NCI-H2107 (cell line): ENCODE measurements around the gene PDE6A.
A peak's percentile ranks its signal among the peaks of the same experiment; 100 is the strongest.

Experiments
- DNase-seq: peaks from one replicate; lab custom pipeline; 2025; lab: John Stamatoyannopoulos, UW

PDE6A gene

DNA sequence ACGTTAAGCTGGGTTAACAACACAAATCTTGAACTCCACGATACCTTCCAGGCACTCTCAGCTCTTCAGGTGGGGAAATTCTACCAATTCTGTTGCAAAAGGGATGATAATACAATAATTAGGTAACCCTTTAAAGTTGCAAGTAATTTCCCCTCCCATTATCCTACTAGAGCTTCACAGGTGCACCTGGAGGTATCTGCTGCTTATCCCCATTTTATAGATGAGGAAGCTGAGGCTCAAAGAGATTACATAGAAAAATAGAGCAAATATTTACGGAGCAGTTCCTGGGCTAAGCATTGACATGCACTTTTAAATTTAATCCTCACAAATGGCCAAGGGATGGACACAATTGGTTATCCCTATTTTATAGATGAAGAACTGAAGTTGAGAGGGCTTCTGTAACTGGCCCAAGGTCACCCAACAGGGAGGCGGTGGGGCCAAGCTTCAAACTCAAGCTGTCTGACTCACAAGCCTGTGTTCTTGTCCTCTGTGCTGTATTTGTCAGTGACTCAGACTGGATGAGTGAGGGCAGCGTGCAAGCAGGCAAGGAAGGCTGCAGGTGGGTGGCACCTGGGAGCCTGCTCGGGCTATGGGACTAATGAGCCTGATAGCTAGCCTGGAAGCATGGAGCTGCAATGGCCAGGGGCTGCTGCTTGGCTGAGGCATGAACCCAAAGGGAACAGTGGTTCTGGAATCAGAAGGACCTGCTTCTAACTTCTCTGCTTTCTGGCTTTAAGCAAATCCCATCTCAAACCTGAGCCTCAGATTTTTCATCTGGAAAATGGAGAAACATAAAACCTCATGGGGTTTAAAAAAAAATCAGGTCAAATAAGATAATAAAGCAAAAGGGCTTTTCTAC is 105.5 kb downstream of the PDE6A start:
- DNase-seq = no peak

DNA sequence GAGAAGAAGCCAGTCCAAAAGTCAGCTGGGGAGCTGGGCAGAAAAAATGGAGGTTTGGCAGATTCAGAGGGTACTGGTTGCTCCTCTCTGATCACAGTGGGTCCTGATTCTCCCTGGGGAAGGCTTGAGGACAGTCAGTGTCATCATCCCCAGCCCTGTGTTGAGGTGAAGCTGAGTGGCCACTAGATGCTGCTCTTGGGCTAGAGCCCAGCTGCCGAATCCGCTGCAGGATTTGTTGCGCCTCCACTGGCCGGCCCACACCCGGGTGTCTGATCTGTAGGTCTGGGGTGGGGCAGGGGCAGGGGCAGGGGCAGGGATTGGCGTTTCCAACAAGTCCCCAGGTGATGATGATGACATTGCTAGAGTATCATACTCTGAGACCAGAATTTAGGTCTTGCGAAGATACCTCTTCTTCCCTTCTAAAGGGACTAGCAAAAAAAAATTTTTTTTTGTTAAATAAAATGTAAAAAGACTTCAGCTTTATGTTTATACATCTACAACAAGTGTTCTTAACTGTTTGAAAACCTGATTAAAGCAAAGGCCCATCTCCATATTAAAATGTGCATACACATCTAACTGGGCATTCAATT is 106.8 kb downstream of the PDE6A start:
- peak; percentile 4 for DNase-seq

DNA sequence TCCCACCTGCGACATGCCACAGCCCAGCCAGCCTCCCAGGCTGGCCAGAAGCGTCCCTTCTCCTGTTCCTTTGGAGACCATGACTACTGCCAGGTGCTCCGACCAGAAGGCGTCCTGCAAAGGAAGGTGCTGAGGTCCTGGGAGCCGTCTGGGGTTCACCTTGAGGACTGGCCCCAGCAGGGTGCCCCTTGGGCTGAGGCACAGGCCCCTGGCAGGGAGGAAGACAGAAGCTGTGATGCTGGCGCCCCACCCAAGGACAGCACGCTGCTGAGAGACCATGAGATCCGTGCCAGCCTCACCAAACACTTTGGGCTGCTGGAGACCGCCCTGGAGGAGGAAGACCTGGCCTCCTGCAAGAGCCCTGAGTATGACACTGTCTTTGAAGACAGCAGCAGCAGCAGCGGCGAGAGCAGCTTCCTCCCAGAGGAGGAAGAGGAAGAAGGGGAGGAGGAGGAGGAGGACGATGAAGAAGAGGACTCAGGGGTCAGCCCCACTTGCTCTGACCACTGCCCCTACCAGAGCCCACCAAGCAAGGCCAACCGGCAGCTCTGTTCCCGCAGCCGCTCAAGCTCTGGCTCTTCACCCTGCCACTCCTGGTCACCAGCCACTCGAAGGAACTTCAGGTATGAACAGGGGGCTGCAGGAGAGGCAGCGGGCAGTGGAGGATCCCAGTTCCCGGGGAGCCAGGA is 108.0 kb downstream of the PDE6A start:
- DNase-seq = no peak

DNA sequence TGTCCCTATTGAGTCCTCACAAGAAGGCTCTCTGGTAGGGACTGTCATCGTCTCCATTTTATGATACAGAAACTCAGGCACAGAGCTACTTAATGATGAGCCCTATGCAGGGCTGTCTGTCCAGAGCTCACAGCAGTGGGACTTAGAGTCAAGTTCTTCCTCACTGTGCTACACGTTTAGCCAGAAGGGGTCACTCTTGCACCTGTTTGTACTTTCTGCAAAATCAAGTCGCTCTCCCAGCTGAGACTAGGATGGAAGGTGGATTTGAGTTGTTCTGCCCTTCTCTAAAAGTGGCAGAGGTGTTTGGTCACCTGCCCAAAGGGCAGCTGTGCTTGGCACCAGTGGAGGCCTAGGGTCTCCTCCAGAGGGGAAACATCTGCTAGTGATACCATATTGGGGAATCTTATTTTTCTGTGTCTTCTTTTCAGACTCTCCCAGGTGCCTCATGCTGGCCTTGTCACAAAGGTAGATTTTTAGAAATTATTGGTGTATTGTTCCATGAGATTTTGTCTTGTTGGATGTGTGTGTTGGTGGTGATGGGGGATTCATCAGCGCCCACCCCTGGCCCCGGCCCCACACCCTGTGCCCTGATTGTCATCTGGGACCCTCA is 110.2 kb downstream of the PDE6A start:
- DNase-seq = peak; percentile 28

DNA sequence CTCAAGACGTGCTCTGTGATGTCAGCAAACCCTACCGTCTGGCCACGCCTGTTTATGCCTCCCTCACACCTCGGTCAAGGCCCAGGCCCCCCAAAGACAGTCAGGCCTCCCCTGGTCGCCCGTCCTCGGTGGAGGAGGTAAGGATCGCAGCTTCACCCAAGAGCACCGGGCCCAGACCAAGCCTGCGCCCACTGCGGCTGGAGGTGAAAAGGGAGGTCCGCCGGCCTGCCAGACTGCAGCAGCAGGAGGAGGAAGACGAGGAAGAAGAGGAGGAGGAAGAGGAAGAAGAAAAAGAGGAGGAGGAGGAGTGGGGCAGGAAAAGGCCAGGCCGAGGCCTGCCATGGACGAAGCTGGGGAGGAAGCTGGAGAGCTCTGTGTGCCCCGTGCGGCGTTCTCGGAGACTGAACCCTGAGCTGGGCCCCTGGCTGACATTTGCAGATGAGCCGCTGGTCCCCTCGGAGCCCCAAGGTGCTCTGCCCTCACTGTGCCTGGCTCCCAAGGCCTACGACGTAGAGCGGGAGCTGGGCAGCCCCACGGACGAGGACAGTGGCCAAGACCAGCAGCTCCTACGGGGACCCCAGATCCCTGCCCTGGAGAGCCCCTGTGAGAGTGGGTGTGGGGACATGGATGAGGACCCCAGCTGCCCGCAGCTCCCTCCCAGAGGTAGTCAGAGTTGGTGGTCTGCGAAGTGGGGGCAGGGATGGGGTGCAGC is 111.3 kb downstream of the PDE6A start:
- DNase-seq = no peak

DNA sequence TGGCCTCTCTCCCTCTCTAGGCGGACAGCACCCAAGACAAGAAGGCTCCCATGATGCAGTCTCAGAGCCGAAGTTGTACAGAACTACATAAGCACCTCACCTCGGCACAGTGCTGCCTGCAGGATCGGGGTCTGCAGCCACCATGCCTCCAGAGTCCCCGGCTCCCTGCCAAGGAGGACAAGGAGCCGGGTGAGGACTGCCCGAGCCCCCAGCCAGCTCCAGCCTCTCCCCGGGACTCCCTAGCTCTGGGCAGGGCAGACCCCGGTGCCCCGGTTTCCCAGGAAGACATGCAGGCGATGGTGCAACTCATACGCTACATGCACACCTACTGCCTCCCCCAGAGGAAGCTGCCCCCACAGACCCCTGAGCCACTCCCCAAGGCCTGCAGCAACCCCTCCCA is 112.0 kb downstream of the PDE6A start:
- DNase-seq = no peak

DNA sequence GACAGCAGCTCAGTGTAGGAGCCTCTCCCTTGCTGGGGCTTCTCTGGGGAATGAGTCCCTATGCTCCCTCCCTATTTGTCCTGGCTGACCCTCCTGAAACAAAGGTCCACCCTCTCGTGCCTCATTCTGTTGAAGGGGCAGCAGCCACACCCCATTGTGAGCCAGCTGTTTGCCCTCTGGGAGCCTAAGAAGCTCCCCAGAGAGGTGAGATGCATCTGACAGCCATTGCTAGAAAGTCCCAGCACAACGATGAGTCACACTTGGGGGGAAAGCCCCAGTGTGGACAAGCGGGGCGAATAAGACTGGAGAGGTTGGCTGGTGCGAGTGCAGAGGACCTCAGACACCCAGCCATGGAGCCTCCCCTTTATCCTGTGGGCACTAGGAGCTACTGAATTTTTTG is 113.1 kb downstream of the PDE6A start:
- DNase-seq = no peak

DNA sequence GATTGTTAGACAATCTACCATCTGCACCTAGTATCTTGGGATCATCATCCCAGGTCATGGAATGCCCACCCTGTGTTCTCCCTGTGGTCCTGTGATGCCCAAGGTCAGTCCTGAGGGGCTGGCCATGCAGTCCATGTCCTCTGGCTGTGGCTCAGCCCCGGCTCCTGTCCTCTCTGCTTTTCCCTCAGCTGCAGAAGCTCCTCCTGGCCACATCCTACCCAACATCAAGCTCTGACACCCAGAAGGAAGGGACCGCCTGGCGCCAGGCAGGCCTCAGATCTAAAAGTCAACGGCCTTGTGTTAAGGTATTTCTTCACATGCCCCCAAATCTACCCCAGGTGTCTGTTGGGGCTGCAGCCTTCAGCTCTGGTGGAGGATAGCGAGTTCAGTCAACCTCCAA is 114.0 kb downstream of the PDE6A start:
- DNase-seq = no peak

DNA sequence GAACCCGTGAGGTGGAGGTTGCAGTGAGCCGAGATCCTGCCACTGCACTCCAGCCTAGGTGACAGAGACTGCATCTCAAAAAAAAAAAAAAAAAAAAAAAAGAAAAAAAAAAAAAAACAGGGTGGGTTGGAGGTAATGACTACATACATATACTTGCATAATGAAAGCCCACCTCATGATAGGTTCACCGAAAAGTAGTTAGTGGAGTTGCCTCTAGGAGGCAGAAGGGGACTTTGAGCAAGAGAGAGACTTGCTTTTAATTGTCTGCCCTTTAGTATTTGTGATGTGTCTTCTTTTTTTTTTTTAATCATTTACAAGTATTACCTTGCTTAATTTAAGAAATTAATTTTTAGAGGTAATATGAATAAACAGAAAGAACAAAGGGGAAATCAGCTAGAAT is 114.6 kb downstream of the PDE6A start:
- DNase-seq = no peak

DNA sequence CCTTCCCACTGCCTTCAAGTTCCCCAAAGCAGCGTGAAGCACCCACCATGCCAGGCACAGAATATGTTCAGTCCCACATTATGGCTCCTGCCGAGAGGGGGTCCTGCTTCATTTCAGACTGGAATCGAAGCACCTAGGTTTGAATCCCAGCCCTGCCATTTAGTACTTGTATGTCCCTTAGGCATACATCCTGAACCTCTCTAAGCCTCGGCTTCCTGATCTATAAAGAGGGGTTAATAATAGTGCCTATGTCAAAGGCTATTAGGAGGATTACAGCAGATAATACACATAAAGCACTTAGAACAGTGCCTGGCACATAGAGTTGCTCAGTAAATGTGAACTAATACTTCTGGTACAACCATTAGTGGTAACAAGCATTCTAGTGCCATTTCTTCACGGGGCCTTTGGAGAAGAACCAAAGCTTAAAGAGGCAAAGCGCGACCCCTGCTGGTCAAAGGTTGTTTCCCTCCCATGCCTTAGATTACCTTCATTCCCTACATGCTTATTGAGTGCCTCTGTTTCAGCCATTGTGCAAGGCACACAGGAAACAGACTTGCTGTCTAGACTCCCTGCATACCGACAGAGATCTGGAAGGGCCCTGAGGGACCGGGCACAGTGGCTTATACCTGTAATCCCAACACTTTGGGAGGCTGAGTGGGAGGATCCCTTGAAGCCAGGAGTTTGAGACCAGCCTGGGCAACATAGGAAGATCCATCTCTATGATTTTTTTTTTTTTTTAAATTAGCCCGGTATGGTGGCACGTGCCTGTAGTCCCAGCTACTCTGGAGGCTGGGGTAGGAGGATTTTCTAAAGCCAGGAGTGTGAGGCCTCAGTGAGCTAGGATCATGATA is 116.2 kb downstream of the PDE6A start:
- peak; percentile 66 for DNase-seq

DNA sequence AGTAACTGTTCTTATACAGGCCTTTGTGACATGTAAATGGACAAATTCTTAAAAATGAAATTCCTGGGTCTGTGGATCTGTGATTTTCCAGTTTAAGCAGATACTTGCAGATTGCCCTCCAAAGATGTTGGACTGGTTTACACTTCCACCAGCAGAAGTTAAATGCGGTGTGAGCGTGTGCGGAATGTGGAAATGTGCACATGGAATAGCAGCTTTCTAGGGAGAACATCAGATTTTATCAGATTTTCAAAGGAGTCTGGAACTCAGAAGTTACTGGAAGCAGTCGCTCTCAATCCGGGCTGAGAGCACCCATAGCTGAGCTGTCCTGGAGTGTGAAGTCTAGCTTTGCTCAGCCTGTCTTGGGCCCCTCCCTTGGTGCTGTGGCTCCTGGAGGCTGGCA is 117.0 kb downstream of the PDE6A start:
- no peak for DNase-seq

DNA sequence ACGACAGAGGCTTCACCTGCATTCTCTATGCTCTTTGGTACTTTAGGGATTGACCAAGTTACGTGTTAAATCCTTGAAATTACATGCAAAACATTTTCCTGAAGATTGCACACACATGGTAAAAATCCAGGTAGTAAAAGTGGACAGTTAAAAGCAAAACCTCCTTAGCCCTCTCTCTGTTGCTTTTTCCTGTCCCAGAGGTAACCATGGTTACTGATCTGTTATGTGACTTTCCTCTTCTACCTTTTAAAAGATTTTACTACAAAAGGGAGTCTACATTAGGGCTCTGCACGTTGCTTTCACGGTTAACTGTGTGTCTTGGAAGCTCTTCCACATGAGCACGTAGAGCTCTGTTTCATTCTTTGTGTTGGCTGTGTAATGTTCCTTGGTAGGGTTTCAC is 117.5 kb downstream of the PDE6A start:
- no peak for DNase-seq

DNA sequence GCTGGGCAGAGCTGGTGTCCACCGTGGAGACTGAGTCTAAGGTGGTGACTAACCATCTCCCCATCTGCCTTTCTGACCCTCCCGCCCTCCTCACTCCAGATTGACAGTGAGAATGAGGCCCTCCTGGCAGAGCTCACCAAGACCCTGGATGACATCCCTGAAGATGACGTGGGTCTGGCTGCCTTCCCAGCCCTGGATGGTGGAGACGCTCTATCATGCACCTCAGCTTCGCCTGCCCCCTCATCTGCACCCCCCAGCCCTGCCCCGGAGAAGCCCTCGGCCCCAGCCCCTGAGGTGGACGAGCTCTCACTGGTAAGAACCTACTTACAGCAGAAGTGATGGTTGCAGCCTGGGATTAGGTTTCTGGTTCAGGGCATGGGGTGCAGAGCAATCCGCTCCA is 118.0 kb downstream of the PDE6A start:
- no peak for DNase-seq

DNA sequence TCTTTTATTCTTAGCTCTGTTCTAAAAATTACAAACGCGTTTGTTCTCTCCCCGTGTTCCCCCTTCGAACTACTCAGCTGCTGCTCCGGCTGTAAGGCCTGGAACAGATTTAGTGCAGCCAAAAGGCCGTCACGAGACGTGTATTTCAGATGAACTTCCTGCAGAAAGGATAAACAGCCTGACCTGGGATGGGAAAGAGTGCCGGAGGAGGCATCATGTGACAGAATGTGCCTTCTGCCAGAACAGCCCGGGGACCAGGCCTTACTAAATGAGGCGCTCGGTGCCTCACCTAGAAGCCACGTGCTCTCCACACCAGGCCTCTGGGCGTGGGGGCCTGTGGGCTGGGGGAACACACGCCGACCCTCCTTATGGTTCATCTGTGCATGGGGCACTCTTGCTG is 119.7 kb downstream of the PDE6A start:
- no peak for DNase-seq

DNA sequence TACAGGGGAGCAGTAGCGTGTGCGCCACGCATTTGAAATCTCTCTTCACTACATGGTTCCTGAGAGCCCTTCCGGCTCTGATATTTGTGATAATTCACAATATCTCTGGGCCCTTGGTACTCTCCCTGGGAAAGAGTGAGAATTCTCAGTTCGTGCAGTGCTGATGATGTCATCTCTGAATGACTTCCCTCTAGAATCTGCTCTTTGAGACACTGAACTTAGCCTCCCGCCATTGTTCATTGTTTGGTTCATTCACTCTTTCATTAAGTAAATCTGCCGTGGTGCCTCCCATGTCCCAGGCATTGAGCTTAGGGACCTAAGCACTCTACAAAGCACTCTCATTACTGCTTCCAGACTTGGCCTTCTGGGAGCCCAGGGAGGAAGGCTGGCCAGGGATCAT is 120.5 kb downstream of the PDE6A start:
- no peak for DNase-seq

DNA sequence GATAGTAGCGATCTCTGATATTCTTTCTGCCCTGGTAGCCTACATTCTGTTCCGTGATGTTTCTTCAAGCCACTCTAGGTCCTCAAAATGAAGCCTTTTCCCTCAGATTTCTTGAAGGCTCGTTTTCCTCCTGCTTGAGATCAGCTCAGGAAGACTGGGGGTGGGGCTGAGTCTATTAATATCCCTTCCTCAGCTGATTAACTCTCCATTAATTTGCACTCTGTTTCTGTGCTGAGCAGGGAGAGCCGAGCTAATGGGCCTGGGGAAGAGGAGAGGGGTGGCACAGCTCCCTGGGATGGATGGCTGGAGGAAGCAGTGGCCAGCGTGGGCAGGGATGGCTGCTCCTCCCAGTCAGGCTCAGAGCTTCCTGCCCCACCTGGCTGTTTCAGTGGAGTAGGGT is 121.2 kb downstream of the PDE6A start:
- DNase-seq = no peak

DNA sequence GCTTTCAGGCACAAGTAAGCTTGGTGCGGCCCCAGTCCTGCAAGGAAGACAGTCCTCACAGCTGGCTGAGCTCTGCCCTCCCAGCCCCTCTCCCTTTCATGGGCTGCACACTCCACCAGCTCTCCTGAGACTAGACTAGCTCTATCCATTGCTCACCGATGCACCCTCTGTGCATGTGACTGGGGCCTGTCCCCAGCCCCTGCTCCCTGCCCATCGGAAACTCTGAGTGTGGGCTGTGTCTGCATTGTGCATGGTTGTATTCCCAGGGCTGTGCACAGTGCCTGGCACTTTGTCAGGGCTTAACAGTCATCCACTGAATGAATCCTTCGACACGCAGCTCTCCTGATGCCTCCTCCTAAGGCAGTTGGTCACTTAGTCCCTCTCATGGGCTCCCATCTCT is 122.3 kb downstream of the PDE6A start:
- no peak for DNase-seq

DNA sequence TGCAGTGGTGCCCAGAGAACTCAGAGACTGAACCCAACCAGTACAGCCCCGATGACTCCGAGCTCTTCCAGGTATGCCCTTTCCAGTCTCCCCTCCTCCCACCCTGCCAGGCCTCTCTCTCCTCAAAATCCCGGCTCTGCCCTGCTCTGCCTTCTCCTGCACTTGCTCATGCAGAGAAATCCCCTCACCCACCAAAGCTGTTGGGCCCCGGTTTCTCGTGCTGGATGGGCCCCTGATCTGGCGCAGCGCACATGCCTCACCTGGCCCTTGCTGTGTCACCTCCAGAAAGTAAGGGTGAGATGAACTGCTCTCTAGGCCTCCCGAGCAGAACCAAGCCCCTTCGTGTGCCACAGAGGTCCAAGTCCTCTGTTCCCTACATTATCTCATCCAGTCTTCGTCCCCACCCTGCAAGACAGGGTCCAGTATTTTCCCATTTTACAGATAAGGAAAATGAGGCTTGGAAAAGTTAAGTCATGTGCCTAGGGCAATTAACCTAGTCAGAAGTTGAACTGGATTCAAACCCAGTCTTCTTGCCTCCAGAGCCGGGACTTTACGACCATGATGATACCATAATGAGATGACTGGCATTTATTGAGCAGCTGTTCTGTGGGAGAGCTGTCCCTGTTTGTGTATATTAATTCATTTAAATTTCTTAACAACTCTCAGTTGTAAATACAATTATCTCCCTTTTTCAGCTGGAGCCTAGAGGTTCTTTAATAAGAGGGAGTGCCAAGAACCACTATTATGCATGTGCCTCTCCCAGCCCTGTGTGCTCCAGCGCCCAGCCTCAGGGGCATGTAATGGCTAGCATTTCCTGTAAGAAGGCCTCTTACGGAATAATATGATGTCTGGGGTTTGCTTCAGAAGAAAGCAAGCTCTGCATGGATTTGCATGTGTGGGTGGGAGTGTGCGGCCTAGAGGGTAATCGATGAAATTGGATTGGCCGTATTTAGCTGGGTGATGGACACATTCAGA is 123.8 kb downstream of the PDE6A start:
- DNase-seq = no peak

DNA sequence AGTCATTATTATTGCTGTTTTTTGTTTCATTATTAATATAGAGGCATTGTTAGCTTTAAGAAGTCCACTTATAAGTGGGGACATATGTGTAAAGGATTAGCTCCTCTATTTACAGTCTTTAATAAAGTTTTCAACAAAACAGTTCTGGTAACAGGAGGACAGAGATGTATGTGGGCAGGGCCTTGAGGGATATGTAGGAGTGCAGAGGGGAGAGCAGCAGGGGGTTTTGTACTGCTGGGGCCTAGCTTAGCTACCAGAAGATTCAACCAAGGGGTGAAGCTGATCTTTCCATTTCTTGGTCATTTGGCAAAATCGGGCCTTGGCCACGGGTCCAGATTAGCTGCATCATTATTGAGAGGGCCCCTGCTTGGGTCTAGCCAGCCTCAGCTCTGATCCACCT is 124.6 kb downstream of the PDE6A start:
- no peak for DNase-seq

DNA sequence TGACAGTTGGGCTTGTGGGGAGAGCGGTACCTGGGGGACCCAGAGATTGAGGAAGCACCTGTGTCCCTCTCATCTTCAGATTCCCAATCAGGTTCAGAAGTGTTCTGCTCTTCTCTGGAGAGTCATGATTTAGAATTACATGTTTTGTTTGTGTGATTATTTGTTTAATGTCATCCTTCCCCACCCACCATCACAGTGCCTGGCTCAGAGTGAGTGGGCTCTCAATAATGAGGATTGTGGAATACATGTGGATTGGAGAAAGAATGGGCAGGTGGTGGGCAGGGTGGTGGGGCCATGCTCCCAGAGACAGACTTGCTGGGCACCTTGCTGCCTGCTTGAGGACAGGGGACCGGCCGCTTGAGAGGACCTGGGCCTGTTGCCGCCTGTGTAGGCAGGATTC is 126.5 kb downstream of the PDE6A start:
- DNase-seq = no peak
